BE2C (cell line): ENCODE results near the gene CMIP.

Source experiments
- DNase-seq: peaks from one replicate; pipeline ENCODE4 v3.0.0-alpha.2; 2020
- H3K27me3 ChIP-seq: fragments of 250-450 bp; sonication (Bioruptor Pico); 2 replicates; pipeline ENCODE4 v1.5.1; 2020; ENCODE audit warnings: mild to moderate bottlenecking
- H3K36me3 ChIP-seq: fragments of 250-450 bp; sonication (Bioruptor Pico); 2 replicates; pipeline ENCODE4 v1.5.1; 2020; ENCODE audit warnings: mild to moderate bottlenecking
- H3K4me1 ChIP-seq: fragments of 250-450 bp; sonication (Bioruptor Pico); 2 replicates; pipeline ENCODE4 v1.5.1; 2020
- H3K4me3 ChIP-seq: 2 replicates; pipeline ENCODE4 v1.5.1; 2011; ENCODE audit warnings: low read depth, low read length
- H3K9me3 ChIP-seq: fragments of 250-450 bp; sonication (Bioruptor Pico); 2 replicates; pipeline ENCODE4 v1.5.1; 2020
- TF ChIP-seq, protein P1 (sequence below): IDR thresholded peaks from 2 replicates; pipeline ENCODE4 v1.5.1; 2012; ENCODE audit warnings: mild to moderate bottlenecking, low read depth, low read length

The CMIP gene

DNA sequence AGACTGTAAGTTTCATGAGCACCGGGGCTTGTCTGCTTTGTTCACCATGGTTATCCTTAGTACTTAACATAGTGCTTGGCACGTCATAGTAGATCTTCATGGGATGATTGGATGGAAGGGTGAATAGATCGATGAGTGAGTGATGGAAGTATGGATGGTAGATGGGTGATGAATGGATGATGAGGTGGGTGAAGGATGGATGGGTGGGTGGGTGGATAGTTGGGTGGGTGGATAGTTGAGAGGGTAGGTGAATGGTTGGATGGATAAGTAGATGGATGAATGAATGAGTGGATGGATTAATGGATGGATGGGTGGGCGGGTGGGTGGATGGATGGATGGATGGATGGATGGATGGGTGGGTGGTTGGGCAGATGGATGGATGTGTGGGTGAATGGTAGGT, 201.3 kb downstream of the CMIP start:
- no peaks in the 10 kb centered on the region for H3K9me3 ChIP-seq
- DNase-seq: no peak
- H3K4me3 ChIP-seq: no peak overlapping the region; the same call in 1 of the 2 replicates
- no peaks in the 10 kb centered on the region for H3K36me3 ChIP-seq
- peaks cover 12% of the 10 kb centered on the region for H3K4me1 ChIP-seq
- TF ChIP-seq, protein P1, sequence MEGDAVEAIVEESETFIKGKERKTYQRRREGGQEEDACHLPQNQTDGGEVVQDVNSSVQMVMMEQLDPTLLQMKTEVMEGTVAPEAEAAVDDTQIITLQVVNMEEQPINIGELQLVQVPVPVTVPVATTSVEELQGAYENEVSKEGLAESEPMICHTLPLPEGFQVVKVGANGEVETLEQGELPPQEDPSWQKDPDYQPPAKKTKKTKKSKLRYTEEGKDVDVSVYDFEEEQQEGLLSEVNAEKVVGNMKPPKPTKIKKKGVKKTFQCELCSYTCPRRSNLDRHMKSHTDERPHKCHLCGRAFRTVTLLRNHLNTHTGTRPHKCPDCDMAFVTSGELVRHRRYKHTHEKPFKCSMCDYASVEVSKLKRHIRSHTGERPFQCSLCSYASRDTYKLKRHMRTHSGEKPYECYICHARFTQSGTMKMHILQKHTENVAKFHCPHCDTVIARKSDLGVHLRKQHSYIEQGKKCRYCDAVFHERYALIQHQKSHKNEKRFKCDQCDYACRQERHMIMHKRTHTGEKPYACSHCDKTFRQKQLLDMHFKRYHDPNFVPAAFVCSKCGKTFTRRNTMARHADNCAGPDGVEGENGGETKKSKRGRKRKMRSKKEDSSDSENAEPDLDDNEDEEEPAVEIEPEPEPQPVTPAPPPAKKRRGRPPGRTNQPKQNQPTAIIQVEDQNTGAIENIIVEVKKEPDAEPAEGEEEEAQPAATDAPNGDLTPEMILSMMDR: no peak
- no peaks in the 10 kb centered on the region for H3K27me3 ChIP-seq

DNA sequence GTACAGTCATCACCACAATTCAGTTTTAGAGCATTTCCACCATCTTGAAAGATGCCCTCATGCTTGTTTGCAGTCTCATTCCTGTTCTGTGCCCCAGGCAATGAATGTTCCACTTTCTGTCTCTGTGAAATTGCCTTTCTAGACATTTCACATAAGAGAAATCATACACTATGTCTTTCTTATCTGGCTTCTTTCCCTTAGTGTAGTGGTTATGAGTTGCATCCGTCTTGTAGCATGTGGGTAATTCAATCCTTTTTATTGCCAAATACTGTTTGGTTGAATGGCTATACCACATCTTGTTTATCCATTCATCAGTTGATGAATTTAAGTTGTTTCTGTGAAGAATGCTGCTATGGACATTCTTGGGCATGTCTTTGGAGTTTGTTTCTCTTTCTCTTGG, 202.0 kb downstream of the CMIP start:
- Histone ChIP-seq H3K27me3 (no peaks in the 10 kb centered on the region), H3K36me3 (no peaks in the 10 kb centered on the region), H3K4me3 (no peak overlapping the region), H3K9me3 (no peaks in the 10 kb centered on the region), H3K4me1 (peaks cover 9% of the 10 kb centered on the region; the same call in 1 of the 2 replicates)
- TF ChIP-seq, protein P1: no peak
- DNase-seq: no peak

DNA sequence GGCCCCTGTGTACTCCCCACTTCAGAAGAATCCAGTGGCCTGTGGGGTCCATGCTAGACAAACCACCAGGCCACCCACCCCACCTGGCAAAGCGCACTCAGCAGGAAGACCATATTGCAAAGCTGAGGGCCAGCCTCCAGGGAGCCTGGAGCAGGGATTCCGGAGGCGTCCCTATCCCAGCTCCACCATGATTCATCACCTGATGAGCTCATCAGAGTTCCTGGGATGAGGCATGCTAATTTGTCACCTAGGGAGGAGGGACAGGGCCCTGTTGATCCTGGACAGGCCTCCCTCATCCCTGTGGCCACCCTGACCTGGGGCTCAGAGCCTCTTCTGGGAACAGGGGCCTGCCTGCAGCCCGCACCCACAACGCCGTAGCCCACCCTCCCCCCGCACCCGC, 202.9 kb downstream of the CMIP start:
- no peak overlapping the region for H3K4me3 ChIP-seq
- no peaks in the 10 kb centered on the region for H3K9me3 ChIP-seq
- TF ChIP-seq, protein P1: no peak
- no peaks in the 10 kb centered on the region for H3K27me3 ChIP-seq
- H3K36me3 ChIP-seq: no peaks in the 10 kb centered on the region
- no peak for DNase-seq
- H3K4me1 ChIP-seq: peaks cover 9% of the 10 kb centered on the region; the same call in 1 of the 2 replicates

DNA sequence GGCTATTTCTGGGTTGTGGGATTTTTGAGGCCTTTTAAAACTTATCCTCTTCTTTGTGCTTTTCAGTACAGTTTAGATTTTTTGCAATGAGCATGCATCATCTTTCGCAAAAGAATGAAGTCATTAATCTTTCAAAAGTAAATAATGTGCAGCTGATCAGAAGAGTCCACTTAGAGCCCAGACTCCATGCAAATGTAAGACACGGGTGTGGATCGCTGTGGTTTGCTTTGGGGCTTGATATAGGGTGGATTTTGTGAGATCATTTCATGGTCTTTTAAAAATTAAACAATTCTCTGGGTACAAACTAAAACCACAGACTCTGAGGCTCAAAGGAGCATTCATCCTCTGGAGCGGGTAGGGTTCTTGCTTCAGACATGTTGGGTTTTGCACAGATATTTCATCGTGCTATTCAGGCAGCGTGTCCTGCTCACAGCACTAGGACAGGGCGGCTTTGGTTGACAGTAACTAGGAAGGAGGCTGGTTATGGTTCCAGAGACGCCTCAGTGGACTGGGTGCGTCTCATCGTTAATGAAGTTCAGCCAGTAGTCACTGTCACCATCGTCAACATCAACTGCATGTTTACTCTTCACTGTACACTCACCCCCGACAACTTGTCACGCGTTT, 205.1 kb downstream of the CMIP start:
- TF ChIP-seq, protein P1: no peak
- DNase-seq: no peak

DNA sequence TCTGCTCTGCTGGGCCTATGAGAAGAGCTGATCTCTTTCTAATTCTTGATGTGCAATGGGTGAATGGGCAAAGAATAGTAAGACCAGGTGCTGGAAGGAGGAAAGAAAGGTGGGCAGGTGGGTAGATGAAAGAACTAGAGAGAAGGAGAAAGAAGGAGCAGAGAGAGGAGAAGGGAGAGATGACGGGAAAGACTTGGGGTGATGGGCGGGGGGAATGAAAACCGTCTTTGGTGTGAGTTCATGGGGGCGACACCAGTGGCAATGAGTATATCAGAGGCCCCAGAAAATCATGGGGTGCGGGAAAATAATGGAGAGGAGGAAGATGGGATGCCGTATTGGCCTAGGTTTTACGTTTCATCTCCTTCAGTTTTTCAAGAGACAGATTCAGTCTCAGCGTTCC, 205.7 kb downstream of the CMIP start:
- peaks cover 3% of the 10 kb centered on the region; the same call in 1 of the 2 replicates for H3K36me3 ChIP-seq
- H3K4me1 ChIP-seq: peaks cover 6% of the 10 kb centered on the region; the same call in 1 of the 2 replicates
- H3K27me3 ChIP-seq: no peaks in the 10 kb centered on the region
- TF ChIP-seq, protein P1: no peak
- H3K9me3 ChIP-seq: no peaks in the 10 kb centered on the region
- H3K4me3 ChIP-seq: no peak overlapping the region
- no peak for DNase-seq

More for the DNA sequence above, 205.1 kb downstream of the CMIP start:
- peaks cover 9% of the 10 kb centered on the region; the same call in 1 of the 2 replicates for H3K4me1 ChIP-seq
- H3K36me3 ChIP-seq: peaks cover 3% of the 10 kb centered on the region; the same call in 1 of the 2 replicates
- no peak overlapping the region for H3K4me3 ChIP-seq
- H3K9me3 ChIP-seq: no peaks in the 10 kb centered on the region
- H3K27me3 ChIP-seq: no peaks in the 10 kb centered on the region

DNA sequence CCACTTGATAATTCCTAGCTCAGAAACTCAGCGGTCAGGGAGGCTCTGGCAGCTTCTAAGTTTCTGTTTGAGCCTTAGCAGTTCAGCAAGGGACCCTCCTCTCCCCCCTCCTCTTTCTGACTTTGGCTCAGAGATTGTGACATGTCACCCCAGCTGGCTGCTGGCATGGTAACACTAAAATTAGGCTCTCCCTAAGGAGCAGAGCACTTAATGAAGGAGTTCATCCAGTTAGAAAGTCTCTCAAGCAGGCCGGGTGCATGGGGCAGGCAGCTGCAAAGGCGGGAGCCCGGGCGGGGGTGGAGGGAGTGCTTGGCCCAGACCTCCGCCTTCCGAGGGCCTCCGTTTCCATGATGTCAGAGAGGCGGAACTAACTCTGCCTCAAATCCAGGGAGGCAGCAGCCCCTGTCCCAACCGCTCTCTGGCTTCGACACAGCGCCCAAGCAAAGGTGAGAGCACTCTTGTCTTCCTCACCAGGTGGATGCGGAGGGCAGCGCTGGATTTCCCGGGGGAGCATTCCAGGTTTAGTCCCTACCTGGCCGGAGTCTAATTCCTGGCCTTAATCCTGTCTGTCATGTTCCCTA, 206.5 kb downstream of the CMIP start:
- H3K36me3 ChIP-seq: peaks cover 3% of the 10 kb centered on the region; the same call in 1 of the 2 replicates
- H3K9me3 ChIP-seq: no peaks in the 10 kb centered on the region
- H3K4me3 ChIP-seq: no peak overlapping the region
- no peaks in the 10 kb centered on the region for H3K4me1 ChIP-seq
- DNase-seq: peak; percentile 36
- no peaks in the 10 kb centered on the region for H3K27me3 ChIP-seq
- TF ChIP-seq, protein P1: no peak
